ENCODE data around the gene NAB1.

The NAB1 gene

GRCh38 chr2:190663839-190664238, 15.0 kb downstream of the NAB1 start:
- H3K4me3 ChIP-seq (ENCODE audit: low read length) = no peak overlapping the region
- TF ChIP-seq CTCF (conservative IDR thresholded peaks at IDR 0.05; ENCODE audit: low read depth, low read length) = no peak
- DNase-seq (ENCODE audit: low read depth) = no peak

GRCh38 chr2:190664240-190664639, 15.4 kb downstream of the NAB1 start:
- H3K4me3 ChIP-seq (ENCODE audit: low read length) = no peak overlapping the region
- no peak for TF ChIP-seq CTCF (conservative IDR thresholded peaks at IDR 0.05; ENCODE audit: low read depth, low read length)
- DNase-seq (ENCODE audit: low read depth) = no peak

DNA sequence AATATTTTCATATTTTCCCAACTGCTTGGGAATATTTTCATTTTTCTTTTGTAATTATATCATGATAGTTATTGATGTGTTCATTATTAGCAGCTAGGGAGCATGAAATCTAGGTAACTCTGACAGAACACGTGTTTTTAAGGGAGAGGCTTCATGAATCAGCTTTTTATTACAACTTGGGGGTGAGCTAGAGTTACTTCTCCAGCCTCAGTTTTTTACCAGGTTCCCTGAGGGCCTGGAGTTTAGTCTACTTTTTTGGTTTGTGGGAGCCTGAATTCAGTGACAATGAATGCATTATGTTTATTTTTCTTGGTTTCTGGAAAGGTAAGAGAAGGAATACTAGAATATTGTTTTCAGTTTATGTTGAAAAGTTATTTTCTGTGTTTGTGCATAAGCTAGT, 18.0 kb downstream of the NAB1 start:
- DNase-seq (ENCODE audit: low read depth) = no peak
- no peak for TF ChIP-seq CTCF (conservative IDR thresholded peaks at IDR 0.05; ENCODE audit: low read depth, low read length)
- no peak overlapping the region for H3K4me3 ChIP-seq (ENCODE audit: low read length)

GRCh38 chr2:190668892-190669291, 20.0 kb downstream of the NAB1 start:
- TF ChIP-seq CTCF (conservative IDR thresholded peaks at IDR 0.05; ENCODE audit: low read depth, low read length) = no peak
- no peak overlapping the region for H3K4me3 ChIP-seq (ENCODE audit: low read length)
- no peak for DNase-seq (ENCODE audit: low read depth)

GRCh38 chr2:190670182-190670946, 21.5 kb downstream of the NAB1 start:
- DNase-seq (ENCODE audit: low read depth) = no peak
- H3K4me3 ChIP-seq (ENCODE audit: low read length) = no peak overlapping the region
- no peak for TF ChIP-seq CTCF (conservative IDR thresholded peaks at IDR 0.05; ENCODE audit: low read depth, low read length)

- H3K4me3 ChIP-seq (ENCODE audit: low read length) = no peak overlapping the region
- TF ChIP-seq CTCF (conservative IDR thresholded peaks at IDR 0.05; ENCODE audit: low read depth, low read length) = no peak
- DNase-seq (ENCODE audit: low read depth) = no peak
Measured at GRCh38 chr2:190674966-190675650, 26.2 kb downstream of the NAB1 start.

DNA sequence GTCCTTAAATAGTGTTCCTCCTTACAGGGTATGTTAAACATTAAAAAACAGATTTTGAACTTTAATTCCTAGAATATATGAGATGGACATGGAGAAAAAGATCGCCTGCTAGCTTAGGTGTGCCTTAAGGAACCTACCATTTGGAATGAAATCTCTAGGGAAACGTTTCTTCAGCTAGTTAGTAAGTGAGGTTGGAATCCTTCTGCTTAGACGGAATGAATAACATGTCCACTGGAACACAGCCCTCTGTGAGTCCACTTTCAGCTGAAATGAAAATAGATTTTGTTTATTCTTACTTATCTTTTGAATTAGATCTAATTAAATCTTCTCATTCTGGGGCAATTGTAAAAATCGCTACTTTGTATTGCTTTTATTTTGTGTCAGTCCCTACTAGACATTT, 28.4 kb downstream of the NAB1 start:
- no peak for DNase-seq (ENCODE audit: low read depth)
- no peak for TF ChIP-seq CTCF (conservative IDR thresholded peaks at IDR 0.05; ENCODE audit: low read depth, low read length)
- no peak overlapping the region for H3K4me3 ChIP-seq (ENCODE audit: low read length)
